Superior temporal gyrus (tissue), 1 donor: Measurements from ENCODE around the gene TAS1R1.
A peak's percentile ranks its signal among the peaks of the same experiment; 100 is the strongest.
"Not testable (repeated sequence)": the region's sequence is repeated elsewhere in the genome, so short reads cannot be mapped to it uniquely, and the experiment has no call there.

Experiments
- DNase-seq: peaks from one replicate; pipeline ENCODE4 v3.0.0-alpha.2; 2016; ENCODE audit errors: extremely low spot score

Gene TAS1R1

DNA sequence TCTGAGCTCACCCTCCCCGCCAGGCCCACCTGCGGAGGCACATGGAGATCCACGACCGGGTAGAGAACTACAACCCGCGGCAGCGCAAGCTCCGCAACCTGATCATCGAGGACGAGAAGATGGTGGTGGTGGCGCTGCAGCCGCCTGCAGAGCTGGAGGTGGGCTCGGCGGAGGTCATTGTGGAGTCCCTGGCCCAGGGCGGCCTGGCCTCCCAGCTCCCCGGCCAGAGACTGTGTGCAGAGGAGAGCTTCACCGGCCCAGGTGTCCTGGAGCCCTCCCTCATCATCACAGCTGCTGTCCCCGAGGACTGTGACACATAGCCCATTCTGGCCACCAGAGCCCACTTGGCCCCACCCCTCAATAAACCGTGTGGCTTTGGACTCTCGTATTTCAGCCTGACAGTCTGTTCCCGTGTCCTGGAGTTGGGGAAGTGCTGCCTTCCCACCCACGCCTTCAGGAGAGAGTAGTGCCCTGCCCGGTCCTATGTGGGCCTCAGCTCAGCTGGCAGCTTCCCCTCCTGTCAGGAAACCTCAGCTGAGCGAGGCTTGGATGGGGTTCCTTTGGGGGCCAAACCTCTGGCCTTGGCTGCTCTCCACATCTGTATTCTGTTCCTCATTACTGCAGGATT lies 33.9 kb downstream of the TAS1R1 start:
- DNase-seq = no peak

DNA sequence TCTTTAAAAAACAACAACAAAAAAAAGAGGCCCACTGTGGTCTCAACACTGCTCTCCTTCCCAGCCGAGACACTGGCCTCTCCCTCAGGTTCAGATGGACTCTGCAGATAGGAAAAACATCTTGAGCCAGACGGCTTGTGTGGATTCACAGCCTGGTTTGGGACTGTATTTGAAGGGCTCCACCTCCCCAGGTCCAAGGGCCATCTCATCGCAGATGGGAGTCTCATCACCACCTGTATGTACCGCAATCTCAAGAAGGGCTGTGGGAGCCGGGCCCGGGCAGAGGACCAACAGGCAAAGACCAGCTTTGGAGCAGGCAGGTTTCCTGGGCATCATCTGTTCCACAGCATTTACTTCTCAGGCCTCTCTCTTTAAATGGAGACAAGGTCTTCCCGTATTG lies 34.9 kb downstream of the TAS1R1 start:
- DNase-seq = no peak

DNA sequence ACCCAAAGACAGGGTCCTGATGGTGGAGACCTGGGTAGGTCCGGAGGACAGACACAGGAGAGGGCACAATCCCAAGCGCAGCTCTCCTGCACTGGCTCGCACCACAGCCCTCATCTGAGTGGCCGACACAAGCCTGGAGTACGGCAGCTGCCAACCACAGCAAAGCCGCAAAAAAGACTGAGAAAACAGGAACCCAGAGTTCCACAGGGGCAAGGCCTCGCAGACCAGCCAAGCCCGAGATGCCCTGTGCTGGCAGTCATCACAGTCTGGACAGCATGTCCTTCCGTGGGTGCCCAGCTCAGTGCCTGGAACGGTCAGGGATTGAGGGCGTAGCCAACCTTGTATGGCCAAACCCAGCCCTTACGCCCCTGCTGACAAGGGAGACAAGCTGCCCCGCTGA lies 36.1 kb downstream of the TAS1R1 start:
- DNase-seq = no peak

DNA sequence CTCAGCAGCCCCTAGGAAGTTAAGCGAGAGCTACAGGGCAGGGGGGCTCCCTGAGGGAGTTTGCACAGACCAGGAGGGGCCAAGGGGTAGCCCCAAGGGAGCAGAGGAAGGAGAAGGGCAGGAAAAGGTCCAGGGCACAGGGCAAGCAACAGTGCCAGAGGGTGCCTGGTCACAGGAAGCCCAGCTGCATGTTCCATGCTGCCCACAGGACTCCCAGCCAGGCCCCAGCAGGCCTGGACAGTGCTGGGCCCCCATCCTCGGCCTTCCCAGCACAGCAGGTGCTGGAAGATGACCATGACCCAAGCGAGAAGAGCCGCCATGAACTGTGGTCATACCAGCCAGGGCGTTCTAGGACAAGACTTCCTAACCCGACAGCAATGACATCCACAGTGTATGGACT lies 36.5 kb downstream of the TAS1R1 start:
- DNase-seq = no peak

DNA sequence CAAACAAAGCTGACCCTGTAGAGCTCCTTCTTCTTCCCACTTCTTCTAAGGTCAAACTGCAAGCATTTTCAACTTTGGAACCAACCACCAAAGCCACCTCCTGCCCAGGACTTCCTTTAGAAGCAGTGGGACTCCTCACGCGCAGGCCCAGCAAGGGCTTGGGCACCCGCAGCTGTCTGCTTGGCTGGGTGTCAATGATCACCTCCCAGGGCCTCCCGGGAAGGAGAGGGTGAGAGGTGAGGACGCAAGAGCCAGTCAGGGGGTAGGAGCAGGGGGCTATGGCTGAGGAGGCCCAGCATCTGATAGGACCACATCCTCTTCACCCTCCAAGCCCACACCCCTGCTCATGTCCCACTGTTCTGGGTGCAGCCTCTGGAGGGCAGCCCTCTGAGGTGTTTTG lies 37.3 kb downstream of the TAS1R1 start:
- no peak for DNase-seq

DNA sequence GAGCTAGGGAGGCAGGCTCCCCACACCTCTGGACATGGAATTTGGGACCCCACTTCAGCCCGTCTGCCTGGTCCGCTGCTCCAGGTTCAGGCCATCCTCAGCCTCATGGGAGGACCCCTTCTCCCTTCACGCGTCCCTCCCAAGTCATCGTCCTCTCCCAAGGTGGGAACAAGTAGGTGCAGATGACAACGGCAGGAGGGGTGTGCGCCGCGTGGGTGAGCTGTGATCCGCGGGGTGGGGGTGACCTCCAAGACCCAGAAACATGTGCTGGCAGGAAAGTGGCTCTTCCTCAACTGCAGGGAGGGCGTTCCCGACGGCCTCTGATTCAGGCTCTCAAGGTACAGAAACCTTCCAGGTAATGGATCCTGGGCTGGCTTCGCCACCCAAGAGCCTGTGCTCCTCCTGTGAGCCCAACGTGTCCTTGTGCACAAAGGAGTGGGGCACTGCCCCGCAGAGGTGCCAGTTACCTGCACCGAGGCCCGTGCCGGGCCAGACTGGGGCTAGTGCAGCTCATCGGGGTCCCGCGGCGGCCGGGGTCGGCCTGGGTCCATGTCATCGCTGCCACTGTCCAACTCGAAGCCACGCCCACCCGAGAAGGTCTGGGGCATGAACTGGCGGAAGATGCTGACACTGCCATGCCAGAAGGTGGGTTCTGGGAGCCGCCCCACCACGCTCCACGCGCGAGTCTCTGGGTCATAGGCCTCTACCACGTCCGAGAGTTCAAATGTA lies 37.9 kb downstream of the TAS1R1 start:
- DNase-seq = no peak

DNA sequence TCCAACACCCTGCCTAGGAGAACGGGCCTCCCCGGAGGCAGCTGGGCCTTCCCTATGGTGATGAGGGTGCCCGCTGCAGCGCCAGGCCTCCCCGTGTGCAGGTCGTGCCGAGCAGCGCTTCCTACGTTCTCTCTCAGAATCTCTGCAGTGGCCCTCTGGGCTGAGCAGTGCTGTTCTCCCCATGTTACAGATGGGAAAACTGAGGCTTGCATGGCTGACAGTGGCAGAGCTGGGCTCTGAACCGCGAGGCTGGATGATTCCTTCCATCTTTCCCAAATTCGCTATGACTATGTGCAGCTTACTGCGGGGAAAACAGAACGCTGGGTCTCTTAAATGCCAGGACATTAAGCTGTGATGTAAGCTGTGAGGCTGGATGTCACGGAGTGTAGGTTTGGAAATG lies 38.7 kb downstream of the TAS1R1 start:
- DNase-seq = no peak

DNA sequence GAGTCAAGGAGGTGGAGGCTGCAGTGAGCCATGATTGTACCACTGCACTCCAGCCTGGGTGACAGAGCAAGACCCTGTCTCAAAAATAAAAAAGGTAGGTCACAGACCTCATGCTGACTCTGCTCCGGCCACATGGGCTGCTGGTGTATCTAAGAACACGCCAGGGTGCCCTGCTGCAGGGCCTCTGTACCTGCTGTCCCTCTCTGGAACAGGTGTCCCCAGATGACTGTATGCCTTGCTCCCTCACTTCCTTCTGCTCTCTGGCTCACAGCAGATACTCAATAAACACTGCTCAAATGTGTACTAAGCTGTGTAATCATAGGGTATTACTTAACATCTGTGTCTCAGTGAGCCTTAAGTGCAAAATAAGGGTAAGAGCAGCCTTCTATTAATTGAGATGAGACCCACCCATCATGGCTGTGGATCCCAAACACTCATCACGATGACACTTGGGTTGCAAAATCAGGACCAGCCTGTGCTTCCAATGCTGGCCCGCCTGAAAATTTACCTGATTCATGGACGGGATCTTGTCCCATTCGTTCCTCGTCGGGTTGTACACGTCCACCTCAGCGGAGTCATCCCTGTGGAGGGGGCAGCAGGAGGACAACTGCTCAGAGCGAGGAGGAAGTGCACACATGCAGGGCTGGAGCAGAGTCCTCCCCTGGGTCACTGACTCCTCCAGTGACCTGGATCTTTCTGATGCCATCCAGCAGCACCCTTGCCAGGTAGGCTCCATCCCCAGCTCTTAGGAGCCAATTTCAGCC lies 40.1 kb downstream of the TAS1R1 start:
- DNase-seq = no peak

DNA sequence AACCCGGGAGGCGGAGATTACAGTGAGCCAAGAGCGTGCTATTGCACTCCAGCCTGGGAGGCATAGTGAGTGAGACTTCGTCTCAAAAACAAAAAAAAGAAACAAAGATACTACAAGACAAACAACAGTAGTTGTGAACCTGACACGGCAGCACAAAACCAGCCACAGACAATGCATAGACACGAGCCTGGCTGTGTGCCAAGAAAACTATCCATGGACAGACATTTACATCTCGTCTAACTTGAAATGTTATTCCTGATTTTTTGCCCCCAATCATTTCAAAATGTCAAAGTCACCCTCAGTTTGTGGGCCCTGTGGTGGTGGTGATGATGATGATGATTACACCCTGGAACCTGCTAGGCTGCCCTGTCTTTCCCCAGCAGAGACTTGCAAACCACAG lies 41.2 kb downstream of the TAS1R1 start:
- no peak for DNase-seq

DNA sequence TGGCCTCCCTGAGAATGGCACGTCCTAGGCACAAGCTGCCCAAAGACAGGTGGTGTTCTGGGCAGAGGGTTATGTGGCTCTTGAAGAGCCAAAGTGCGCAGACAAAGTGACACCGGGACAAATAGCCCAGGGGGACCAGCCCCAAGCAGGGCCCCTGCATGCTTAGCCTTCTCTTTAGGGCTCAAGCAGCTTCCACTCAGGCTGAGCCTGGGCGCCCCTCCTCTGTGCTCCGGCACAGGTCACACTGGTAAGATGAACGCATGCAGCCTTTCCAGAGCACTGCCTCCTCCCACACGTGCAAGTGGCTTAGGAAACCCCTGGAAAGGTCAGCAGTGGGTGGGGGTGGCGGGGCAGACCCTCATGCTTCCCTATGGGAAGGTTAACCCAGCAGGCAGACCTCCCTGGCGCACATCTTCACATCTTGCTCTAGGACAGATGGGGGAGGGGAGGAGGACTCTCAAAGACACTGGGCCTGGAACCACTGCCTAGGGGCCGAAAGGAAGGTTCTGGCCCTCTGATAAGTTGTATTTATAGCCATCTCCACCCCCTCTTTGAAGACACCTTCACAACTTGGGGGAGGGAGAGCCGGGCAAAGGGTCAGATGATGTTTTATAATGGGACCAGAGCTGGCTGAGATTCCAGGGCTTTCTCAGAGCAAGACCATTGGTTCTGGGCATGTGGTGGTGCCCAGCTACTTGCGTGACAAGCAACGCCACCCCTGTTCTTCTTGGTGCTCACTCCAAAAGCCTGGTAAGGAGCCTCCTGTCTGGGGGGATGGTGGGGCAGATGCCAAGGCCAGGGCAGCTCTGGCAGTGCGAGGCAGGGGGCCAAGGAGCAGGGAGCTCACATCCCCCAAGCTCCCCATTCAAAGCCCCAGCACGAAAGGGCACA lies 42.0 kb downstream of the TAS1R1 start:
- no peak for DNase-seq

DNA sequence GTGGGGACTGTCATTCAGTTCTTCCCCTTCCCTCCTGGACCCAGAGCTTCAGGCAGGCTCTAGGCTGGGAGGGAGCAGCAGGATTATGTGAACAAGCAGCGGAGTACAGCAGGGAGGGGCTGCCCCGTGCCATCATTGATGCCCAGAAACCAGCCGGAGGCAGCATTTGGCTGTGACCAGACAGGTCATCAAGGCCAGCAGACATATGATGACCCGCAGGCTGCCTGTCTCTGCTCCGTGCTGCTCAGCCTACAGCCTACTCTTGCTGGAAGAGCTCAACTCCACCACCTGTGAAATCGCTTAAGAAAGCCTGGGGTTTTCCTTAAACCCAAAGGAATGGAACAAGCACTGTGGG lies 42.6 kb downstream of the TAS1R1 start:
- no peak for DNase-seq

DNA sequence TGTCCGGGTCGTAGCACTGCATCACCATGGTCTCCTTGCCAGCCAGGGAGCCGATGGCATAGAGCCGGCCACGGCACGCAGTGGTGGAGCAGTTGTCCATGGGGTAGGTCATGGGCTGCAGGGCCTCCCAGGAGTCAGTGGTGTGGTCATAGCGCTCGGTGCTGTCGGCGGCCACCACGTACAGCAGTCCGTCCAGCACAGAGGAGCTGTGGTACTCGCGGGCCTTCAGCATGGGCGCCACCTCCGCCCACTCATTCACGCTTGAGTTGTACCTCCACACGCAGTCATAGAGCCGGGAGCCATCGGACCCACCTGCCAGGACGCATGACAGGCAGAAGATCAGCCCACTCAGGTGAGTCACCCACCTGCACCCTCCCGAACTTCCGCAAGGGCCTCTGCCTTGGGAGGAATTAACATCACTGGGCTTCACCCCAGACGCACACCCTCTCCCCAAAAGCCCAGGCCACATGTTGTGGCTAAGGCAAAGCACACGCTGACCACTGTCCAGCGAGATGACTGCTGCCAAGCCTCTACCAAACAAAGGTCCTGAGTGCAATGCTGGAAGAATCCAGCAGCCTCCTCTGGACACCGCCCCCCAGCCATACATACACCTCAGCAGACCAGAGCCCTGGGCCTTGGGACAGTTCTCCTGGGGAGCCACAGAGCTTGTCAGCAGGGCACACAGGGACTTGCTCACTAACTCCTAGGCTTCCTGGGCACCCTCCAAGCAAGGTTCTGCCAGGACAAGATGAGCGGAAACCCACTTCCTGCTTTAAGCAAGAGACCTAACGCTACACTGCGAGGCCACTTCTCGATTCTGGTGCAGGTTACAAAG lies 44.3 kb downstream of the TAS1R1 start:
- DNase-seq = no peak

DNA sequence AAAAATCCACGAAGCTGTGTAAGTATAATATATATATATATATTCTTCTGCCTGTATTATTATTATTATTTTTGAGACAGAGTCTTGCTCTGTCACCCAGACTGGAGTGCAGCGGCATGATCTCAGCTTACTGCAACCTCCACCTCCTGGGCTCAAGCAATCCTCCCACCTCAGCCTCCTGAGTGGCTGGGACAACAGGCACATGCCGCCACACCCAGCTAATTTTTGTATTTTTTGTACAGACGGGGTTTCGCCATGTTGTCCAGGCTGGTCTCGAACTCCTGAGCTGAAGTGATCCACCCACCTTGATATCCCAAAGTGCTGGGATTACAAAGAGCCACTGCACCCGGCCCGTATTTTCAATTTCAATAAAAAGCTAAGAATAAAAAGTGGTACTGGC lies 44.9 kb downstream of the TAS1R1 start:
- DNase-seq = not testable (repeated sequence)

DNA sequence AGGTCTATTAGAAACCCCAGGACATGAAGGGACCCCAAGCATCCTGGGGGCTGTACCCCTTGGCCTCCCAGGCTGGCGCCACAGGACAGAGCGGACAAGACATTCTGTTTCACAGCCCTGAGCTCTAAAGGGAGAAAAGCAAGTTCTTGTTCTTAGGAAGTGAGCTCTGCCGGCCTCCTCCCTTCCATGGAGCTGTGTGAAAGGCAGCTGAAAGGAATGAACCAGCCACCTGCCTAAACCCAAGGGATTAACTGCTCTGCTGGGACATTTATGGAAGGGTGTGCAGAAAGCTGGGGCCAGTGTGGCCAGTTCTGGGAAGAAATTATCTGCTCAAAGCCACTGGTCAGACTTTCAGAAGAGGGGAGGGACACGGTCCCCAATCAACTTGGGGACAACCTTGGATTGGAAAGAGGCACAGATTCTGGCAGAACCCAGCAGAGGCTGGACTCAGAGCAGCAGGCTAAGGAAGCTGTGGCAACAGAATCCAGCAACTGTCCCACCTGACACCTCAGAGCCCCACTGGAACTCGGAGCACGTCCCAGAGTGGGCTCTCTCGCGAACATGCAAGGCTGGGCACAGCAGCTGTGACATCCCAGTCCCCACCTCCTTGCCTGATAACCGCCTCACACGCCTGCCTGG lies 45.4 kb downstream of the TAS1R1 start:
- no peak for DNase-seq

DNA sequence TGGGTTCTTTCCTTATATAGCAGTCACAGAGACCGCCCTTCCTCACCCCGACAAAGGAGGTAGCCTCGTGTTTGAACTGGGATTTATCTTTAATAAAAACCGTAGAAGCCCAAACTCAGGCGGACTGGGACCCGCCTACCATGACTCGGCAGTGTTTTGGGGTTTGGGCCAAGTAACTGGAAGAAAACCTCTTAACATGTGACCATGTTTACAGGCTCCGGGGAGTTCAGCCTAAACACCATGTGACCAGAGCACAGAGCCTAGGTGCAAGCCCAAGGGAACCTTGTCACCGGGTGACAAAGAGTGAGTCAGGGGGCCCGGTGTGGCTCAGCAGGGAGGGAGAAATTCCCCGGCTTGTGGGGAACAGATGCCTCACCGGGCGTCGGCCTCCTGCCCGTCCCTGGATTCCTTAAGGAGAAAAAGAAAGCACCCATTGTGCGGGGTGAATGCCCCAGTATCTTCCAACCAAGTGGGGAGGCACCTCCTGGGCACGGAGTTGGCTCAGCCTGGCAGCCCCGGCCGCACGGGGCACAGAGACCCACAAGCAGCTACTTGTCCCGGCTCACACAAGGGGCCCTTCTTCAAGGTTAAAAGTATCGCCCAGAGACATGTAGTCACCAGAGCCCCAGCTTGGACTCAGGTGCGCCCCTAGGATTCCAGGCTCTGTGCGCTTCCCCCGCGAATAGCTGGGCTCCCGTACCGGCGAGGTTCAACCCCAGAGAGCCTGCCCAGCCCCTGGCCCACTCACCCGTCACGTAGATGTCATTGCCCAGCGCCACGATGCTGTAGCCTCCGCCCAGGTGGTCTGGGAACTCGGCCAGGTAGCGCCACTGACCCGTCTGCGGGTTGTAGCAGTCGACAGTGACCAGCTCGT lies 46.2 kb downstream of the TAS1R1 start:
- DNase-seq = peak; percentile 85

DNA sequence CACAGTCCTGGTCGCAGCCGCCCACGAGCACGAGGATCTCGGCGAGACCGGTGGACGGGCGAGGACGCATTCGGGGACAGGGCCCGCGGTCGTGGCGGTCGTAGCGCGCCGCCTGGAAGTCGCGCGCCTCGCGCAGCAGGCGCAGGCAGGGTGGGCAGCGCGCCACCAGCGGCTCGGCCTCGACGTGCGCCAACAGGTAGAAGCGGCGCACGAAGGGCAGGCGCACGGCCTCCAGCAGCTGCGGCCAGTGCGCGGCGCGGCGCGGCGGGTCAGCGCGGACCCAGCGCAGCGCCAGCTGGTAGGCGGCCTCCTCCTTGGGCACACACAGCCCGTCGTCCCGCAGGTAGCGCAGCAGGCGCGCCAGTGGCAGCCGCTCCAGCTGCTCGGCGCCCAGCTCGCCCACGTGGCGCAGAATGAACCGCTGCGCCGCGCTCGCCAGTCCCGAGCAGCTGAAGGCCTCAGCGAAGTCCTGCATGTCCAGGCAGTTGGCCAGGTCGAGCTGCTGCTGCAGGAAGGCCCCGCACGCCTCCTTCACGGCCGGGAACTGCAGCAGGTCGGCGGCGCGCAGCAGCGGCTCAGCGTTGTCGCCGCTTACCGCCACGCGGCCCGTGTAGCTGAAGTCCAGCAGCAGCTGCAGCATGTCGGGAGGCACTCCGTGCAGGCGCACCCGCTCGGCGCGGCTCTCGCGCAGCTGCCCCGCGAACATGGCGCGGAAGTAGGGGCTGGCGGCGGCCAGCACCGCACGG lies 47.0 kb downstream of the TAS1R1 start:
- peak; percentile 50 for DNase-seq

DNA sequence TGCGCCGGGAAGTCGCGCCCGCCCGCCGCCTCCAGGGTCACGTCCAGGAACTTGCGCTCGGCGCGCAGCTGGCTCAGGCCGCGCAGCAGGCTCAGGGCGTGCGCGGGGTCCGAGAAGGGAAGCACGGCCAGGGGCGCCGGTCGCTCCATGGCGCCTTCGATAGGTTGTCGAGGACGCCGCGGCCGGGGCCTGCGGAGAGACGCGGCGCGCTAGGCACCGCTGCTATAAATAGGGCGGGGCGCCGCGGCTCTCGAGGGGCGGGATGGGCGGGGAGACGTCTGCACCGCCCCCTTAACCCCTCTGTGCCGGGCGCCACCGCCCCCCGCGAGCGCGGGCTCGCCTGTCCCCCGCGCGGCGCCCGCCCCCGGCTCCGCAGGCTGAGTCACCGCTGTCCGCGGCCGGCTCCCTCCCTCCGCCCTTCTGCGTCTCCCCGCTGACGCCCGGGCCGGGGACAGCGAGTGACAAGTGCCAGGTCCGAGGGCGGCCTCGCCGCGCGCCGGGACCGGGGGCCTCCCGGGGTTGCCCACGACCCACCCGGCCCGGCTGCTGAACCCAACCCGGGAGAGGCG lies 47.6 kb downstream of the TAS1R1 start, which contains the start of gene KLHL21:
TSS of gene KLHL21 (minus strand) at position 201 of the 569 bp plus-strand sequence. CDS start at position 149, 52 bp downstream.
- peak; percentile 86 for DNase-seq

DNA sequence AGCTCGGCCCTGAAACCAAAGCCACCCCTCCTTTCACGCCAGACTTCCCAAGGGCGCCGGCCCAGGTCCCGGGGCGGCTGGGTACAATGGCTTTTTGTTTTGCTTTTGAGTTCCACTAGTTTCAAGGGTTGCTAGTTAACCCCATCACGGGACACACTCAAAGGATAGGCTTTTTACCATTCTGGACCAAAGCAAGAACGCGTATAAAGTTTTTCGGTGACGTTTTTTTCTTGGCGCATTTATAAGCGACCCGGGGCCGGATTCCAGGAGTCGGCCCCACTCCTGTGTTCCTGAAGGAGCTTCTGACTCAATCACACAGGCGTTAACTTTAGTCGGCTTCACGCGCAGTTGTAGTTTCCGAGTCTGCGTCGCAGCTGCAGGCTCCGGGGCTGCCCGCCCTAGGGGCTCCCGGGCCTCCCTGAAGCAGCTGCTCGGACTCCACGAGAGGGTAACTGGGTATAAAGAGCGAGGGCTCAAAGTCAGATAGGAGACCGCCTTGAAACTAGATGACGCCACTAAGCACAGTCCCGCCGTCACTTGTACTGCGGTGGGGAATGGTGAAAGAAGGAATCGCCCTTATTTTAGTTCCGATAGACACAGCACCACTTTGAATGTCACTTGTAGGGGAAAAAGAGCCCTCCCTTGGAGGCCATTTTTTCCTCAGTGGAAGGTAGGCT lies 48.3 kb downstream of the TAS1R1 start:
- peak; percentile 89 for DNase-seq
